ENCODE results near the gene DAB1.

DAB1 gene

GRCh38 chr1:57015071-57015470 is 408.8 kb downstream of the DAB1 start:
- no peak overlapping the region for H3K4me3 ChIP-seq (replicated peaks in 1 of 2; ENCODE audit: low read depth in 2 of 2, low read length in 2 of 2)
- no peak for DNase-seq (ENCODE audit: low read depth in 2 of 2)
- no peak for TF ChIP-seq CTCF (IDR thresholded peaks at IDR 0.05; ENCODE audit: low read depth, low read length)

GRCh38 chr1:57013522-57013921 is 410.3 kb downstream of the DAB1 start:
- no peak overlapping the region for H3K4me3 ChIP-seq (replicated peaks in 1 of 2; ENCODE audit: low read depth in 2 of 2, low read length in 2 of 2)
- TF ChIP-seq CTCF (IDR thresholded peaks at IDR 0.05; ENCODE audit: low read depth, low read length): no peak
- DNase-seq (ENCODE audit: low read depth in 2 of 2): no peak

GRCh38 chr1:57012315-57012714 is 411.5 kb downstream of the DAB1 start:
- H3K4me3 ChIP-seq (replicated peaks in 1 of 2; ENCODE audit: low read depth in 2 of 2, low read length in 2 of 2): no peak overlapping the region
- DNase-seq (ENCODE audit: low read depth in 2 of 2): no peak
- TF ChIP-seq CTCF (IDR thresholded peaks at IDR 0.05; ENCODE audit: low read depth, low read length): no peak

GRCh38 chr1:57010511-57010910 is 413.3 kb downstream of the DAB1 start:
- no peak for DNase-seq (ENCODE audit: low read depth in 2 of 2)
- TF ChIP-seq CTCF (IDR thresholded peaks at IDR 0.05; ENCODE audit: low read depth, low read length): no peak
- no peak overlapping the region for H3K4me3 ChIP-seq (replicated peaks in 1 of 2; ENCODE audit: low read depth in 2 of 2, low read length in 2 of 2)

- peak in 1 of 2 donors; percentile 12 for DNase-seq (ENCODE audit: low read depth in 2 of 2)
- H3K4me3 ChIP-seq (replicated peaks in 1 of 2; ENCODE audit: low read depth in 2 of 2, low read length in 2 of 2): no peak overlapping the region
- no peak for TF ChIP-seq CTCF (IDR thresholded peaks at IDR 0.05; ENCODE audit: low read depth, low read length)
Observed at GRCh38 chr1:57007948-57008347, 415.9 kb downstream of the DAB1 start.

- TF ChIP-seq CTCF (IDR thresholded peaks at IDR 0.05; ENCODE audit: low read depth, low read length): no peak
- H3K4me3 ChIP-seq (replicated peaks in 1 of 2; ENCODE audit: low read depth in 2 of 2, low read length in 2 of 2): no peak overlapping the region
- DNase-seq (ENCODE audit: low read depth in 2 of 2): no peak
Observed at GRCh38 chr1:57007472-57007871, 416.4 kb downstream of the DAB1 start.

GRCh38 chr1:57003398-57004139 is 420.3 kb downstream of the DAB1 start:
- H3K4me3 ChIP-seq (replicated peaks in 1 of 2; ENCODE audit: low read depth in 2 of 2, low read length in 2 of 2): no peak overlapping the region
- TF ChIP-seq CTCF (IDR thresholded peaks at IDR 0.05; ENCODE audit: low read depth, low read length): no peak
- peak in 1 of 2 donors; percentile 1 for DNase-seq (ENCODE audit: low read depth in 2 of 2)

Measured in cardiac fibroblast (primary cell).